Liver (tissue), 9 donors: Measurements from ENCODE around the gene GPR15LG. TPM values are rescaled to one million over a fixed set of nuclear protein-coding genes. Genes with fewer than 3 reads are reported as not detected.

Experiments
- DNase-seq: peaks from one replicate; pipeline ENCODE4 v3.0.0-alpha.2; 2017; ENCODE audit warnings: low spot score
- H3K27ac ChIP-seq, 2 donors: one replicate each; pipeline ENCODE4 v1.7.0; 2013; ENCODE audit warnings: inconsistent platforms in 2 of 2, low read length in 2 of 2, control low read depth in 1 of 2, low read depth in 1 of 2, mild to moderate bottlenecking in 1 of 2
- H3K27me3 ChIP-seq, 4 donors: one replicate each; pipeline versions ENCODE4 v1.6.1 to v1.7.0; 2013; ENCODE audit warnings: low read length in 3 of 4, inconsistent platforms in 1 of 4, mild to moderate bottlenecking in 1 of 4, moderate library complexity in 1 of 4; ENCODE audit not compliant: control insufficient read depth in 4 of 4, insufficient read depth in 4 of 4
- H3K36me3 ChIP-seq, 4 donors: one replicate each; pipeline versions ENCODE4 v1.6.1 to v1.7.0; 2013; ENCODE audit warnings: low read length in 3 of 4, mild to moderate bottlenecking in 3 of 4, low read depth in 1 of 4, moderate library complexity in 1 of 4; ENCODE audit not compliant: control insufficient read depth in 4 of 4, insufficient read depth in 3 of 4
- H3K4me1 ChIP-seq, 4 donors: one replicate each; pipeline versions ENCODE4 v1.6.1 to v1.7.0; 2013; ENCODE audit warnings: low read length in 3 of 4, mild to moderate bottlenecking in 3 of 4, moderate library complexity in 1 of 4; ENCODE audit not compliant: control insufficient read depth in 4 of 4, insufficient read depth in 4 of 4
- H3K4me3 ChIP-seq, 3 donors: one replicate each; pipeline versions ENCODE4 v1.6.1 to v1.7.0; 2013; ENCODE audit warnings: low read length in 3 of 3, control low read depth in 1 of 3, low read depth in 1 of 3, mild to moderate bottlenecking in 1 of 3
- H3K9ac ChIP-seq, 2 donors: one replicate each; pipeline ENCODE4 v1.7.0; 2013; ENCODE audit warnings: low read length in 2 of 2, mild to moderate bottlenecking in 2 of 2, moderate library complexity in 2 of 2, control low read depth in 1 of 2, low read depth in 1 of 2
- H3K9me3 ChIP-seq, 4 donors: one replicate each; pipeline versions ENCODE4 v1.6.1 to v1.7.0; 2013; ENCODE audit warnings: low read length in 3 of 4; ENCODE audit not compliant: control insufficient read depth in 4 of 4
- FOXA1 ChIP-seq: IDR thresholded peaks from 2 replicates; pipeline ENCODE4 v1.6.1; 2016; ENCODE audit warnings: antibody characterized with exemption
- FOXA2 ChIP-seq: IDR thresholded peaks from 2 replicates; pipeline ENCODE4 v1.6.1; 2016; ENCODE audit warnings: antibody characterized with exemption
- GABPA ChIP-seq, 2 donors: IDR thresholded peaks in 1 of 2; conservative IDR thresholded peaks in 1 of 2; 2 replicates each; pipeline ENCODE4 v1.6.1; 2016; ENCODE audit warnings: antibody characterized with exemption in 2 of 2, mild to moderate bottlenecking in 1 of 2, moderate library complexity in 1 of 2
- HNF4A ChIP-seq, 2 donors: conservative IDR thresholded peaks; 2 replicates each; pipeline ENCODE4 v1.6.1; 2016; ENCODE audit warnings: antibody characterized with exemption in 2 of 2, mild to moderate bottlenecking in 2 of 2
- RAD21 ChIP-seq, 2 donors: IDR thresholded peaks; 2 replicates each; pipeline ENCODE4 v1.6.1; 2016; ENCODE audit warnings: antibody characterized with exemption in 2 of 2, mild to moderate bottlenecking in 2 of 2
- RXRA ChIP-seq, 2 donors: IDR thresholded peaks; 2 replicates each; pipeline ENCODE4 v1.6.1; 2017 to 2018; ENCODE audit warnings: antibody characterized with exemption in 2 of 2, mild to moderate bottlenecking in 1 of 2
- TAF1 ChIP-seq: conservative IDR thresholded peaks from 2 replicates; pipeline ENCODE4 v1.6.1; 2016; ENCODE audit warnings: antibody characterized with exemption, mild to moderate bottlenecking
- YY1 ChIP-seq: IDR thresholded peaks from 2 replicates; pipeline ENCODE4 v1.6.1; 2016; ENCODE audit warnings: antibody characterized with exemption, mild to moderate bottlenecking
- WGBS: extraction: QIAGEN DNeasy Blood & Tissue Kit; methylation state at CpG from one replicate; pipeline ENCODE4 v1.1.7; 2013; 5-methylcytosine and 5-hydroxymethylcytosine counted together
- polyA plus RNA-seq, 2 donors: library from polyadenylated mRNA; stranded (reverse) in 1 of 2; unstranded in 1 of 2; fragments of 200-250 nt in 1 of 2; fragments of >200 nt in 1 of 2; fragmentation: Nextera tagmentation in 1 of 2; extraction: Ambion mirVana in 1 of 2; gene quantifications; one replicate each; pipeline versions ENCODE4 v1.2.1 to v1.2.3, GENCODE V29; 2013 to 2015
- total RNA-seq, 2 donors: library from RNA; depleted of rRNA; stranded (reverse); fragments of >200 nt; gene quantifications; one replicate each; pipeline ENCODE4 v1.2.3, GENCODE V29; 2014
- TF ChIP-seq, protein P1 (sequence below): IDR thresholded peaks from 2 replicates; pipeline ENCODE4 v1.6.1; 2016; ENCODE audit warnings: antibody characterized with exemption
- donor health status: healthy.
- donor health status: healthy.
- donor health status: healthy.
- donor health status: healthy.
- donor health status: healthy.

The GPR15LG gene
- total and polyA plus RNA-seq, 4 donors = not detected

DNA sequence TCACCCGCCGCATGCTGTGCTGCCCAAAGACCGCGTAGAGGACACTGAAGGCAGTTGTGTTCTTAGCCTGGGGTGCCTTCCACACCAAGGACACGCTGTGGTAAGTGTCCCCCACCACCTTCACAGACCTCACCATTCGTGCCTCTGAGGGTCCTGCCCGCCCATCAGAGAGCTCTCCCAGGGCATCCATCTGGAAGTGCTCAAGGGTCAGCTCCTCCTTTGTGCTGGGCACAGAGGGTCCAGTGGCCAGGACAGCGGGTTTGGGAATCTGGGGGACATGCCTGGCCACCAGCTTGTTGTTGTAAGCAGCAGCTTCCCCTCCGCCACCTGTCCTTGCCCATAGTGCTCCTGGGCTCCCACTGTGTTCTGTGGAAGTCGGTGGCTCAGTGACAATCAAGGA, 58.8 kb downstream of the GPR15LG start:
- Histone ChIP-seq H3K27ac (no peak overlapping the region), H3K4me1 (no peaks in the 10 kb centered on the region), H3K4me3 (no peak overlapping the region), H3K27me3 (peaks cover 0 to 9% (median 3%) of the 10 kb centered on the region in 4 donors), H3K36me3 (no peaks in the 10 kb centered on the region), H3K9ac (no peak overlapping the region), H3K9me3 (no peaks in the 10 kb centered on the region)
- DNase-seq = no peak
- no peak for TF ChIP-seq RAD21 (IDR thresholded peaks at IDR 0.05)
- TF ChIP-seq HNF4A (conservative IDR thresholded peaks at IDR 0.05) = no peak
- WGBS = 82% methylated on average over 10 of the region's 10 CpGs

- Histone ChIP-seq H3K4me3 (no peak overlapping the region), H3K9ac (no peak overlapping the region), H3K27me3 (peaks cover 0 to 9% (median 4%) of the 10 kb centered on the region in 4 donors), H3K9me3 (peaks cover 0 to 3% (median 0%) of the 10 kb centered on the region in 4 donors), H3K27ac (no peak overlapping the region), H3K4me1 (no peaks in the 10 kb centered on the region), H3K36me3 (no peaks in the 10 kb centered on the region)
- no peak for DNase-seq
- no peak for TF ChIP-seq RXRA (IDR thresholded peaks at IDR 0.05)
- no peak for TF ChIP-seq GABPA (IDR thresholded peaks at IDR 0.05 in 1 of 2, conservative IDR thresholded peaks at IDR 0.05 in 1 of 2)
- TF ChIP-seq FOXA1 = no peak
- 86% methylated on average over 4 of the region's 4 CpGs for WGBS
Measured at GRCh38 chr10:84233940-84234339, 60.3 kb downstream of the GPR15LG start.

GRCh38 chr10:84234479-84234878, 60.9 kb downstream of the GPR15LG start:
- WGBS = 79% methylated on average over 4 of the region's 4 CpGs
- Histone ChIP-seq H3K27ac (no peak overlapping the region), H3K4me1 (no peaks in the 10 kb centered on the region), H3K27me3 (peaks cover 0 to 9% (median 4%) of the 10 kb centered on the region in 4 donors), H3K36me3 (no peaks in the 10 kb centered on the region), H3K9me3 (peaks cover 0 to 3% (median 0%) of the 10 kb centered on the region in 4 donors), H3K4me3 (no peak overlapping the region), H3K9ac (no peak overlapping the region)
- DNase-seq = no peak
- TF ChIP-seq HNF4A (conservative IDR thresholded peaks at IDR 0.05) (no peak), TAF1 (no peak), FOXA2 (no peak), GABPA (IDR thresholded peaks at IDR 0.05 in 1 of 2, conservative IDR thresholded peaks at IDR 0.05 in 1 of 2) (no peak), FOXA1 (no peak), YY1 (no peak)
- TF ChIP-seq, protein P1, sequence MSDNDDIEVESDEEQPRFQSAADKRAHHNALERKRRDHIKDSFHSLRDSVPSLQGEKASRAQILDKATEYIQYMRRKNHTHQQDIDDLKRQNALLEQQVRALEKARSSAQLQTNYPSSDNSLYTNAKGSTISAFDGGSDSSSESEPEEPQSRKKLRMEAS = no peak

Other genes with a start within 250 kb of the GPR15LG start
- gene GHITM, start 34.3 kb upstream of the GPR15LG start, total RNA-seq = 100 to 1,000 TPM; 156 to 173 TPM
- gene GHITM, start 34.3 kb upstream of the GPR15LG start, polyA plus RNA-seq = 100 to 1,000 TPM; 214 to 252 TPM
- gene CDHR1, start 20.7 kb downstream of the GPR15LG start, total RNA-seq = under 1 TPM; 0.17 to 0.51 TPM
- under 1 TPM; 0.07 to 0.10 TPM for gene CDHR1, start 20.7 kb downstream of the GPR15LG start, polyA plus RNA-seq
- not detected for gene LRIT2, start 51.7 kb downstream of the GPR15LG start, total RNA-seq
- gene LRIT2, start 51.7 kb downstream of the GPR15LG start, polyA plus RNA-seq = not detected
- not detected for gene LRIT1, start 67.7 kb downstream of the GPR15LG start, total RNA-seq
- not detected for gene LRIT1, start 67.7 kb downstream of the GPR15LG start, polyA plus RNA-seq
- not detected for gene RGR, start 71.3 kb downstream of the GPR15LG start, total RNA-seq
- gene RGR, start 71.3 kb downstream of the GPR15LG start, polyA plus RNA-seq = not detected
- gene CCSER2, start 154.8 kb downstream of the GPR15LG start, total RNA-seq = 10 to 100 TPM in 1 of 2 donors, 1 to 10 TPM in 1; 6.5 to 18.2 TPM
- 10 to 100 TPM in 1 of 2 donors, 1 to 10 TPM in 1; 5.6 to 17.7 TPM for gene CCSER2, start 154.8 kb downstream of the GPR15LG start, polyA plus RNA-seq